ENCODE data around the gene UBE2D2.
"Not testable (repeated sequence)": the region's sequence is repeated elsewhere in the genome, so short reads cannot be mapped to it uniquely, and the experiment has no call there.

- not testable (repeated sequence) for TF ChIP-seq SREBF2 (IDR thresholded peaks at IDR 0.05; ENCODE audit: low read length); ZSCAN29 (IDR thresholded peaks at IDR 0.05)
Observed at GRCh38 chr5:139526309-139527089, 34.6 kb upstream of the UBE2D2 start.
